GM19372 (cell line): ENCODE data around the gene RBMS1.

ENCODE experiments used
- ATAC-seq: cut with Tn5 transposase; IDR thresholded peaks from one replicate; pipeline ENCODE4 v1.9.1; 2021; ENCODE audit warnings: mild to moderate bottlenecking, low read depth, moderate library complexity; ENCODE audit not compliant: unreplicated experiment

RBMS1 gene

DNA sequence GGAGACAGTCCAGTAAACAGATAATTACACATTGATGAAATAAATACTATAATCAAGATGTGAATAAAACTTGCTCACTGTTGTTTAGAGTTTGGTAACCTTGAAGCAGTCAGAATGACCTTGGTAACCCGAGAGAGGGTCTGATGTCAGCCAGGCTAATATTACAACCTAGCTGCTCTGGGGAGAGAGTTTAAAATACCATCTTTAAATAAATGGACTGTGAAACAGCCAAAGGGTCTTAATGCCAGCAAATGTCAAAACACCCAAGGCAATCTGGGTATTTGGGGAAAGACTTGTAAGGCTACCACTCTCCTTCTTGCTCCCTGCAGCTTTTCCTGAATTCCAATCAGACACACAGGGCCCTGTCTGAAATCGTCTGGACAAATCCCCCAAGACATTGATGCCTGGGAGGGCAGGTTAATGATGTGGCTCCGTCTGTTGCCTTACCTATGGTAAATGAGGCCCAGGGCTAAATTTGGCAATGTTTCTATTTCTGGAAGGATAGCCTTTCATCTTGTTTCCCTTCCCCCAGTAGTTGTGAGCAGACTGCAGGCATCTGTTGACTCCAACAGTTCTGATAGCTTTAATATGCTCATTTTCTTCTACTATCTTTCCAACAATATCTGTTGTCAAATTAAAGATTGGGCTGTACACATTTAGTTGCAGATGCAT lies 250.6 kb downstream of the RBMS1 start:
- no peak for ATAC-seq

DNA sequence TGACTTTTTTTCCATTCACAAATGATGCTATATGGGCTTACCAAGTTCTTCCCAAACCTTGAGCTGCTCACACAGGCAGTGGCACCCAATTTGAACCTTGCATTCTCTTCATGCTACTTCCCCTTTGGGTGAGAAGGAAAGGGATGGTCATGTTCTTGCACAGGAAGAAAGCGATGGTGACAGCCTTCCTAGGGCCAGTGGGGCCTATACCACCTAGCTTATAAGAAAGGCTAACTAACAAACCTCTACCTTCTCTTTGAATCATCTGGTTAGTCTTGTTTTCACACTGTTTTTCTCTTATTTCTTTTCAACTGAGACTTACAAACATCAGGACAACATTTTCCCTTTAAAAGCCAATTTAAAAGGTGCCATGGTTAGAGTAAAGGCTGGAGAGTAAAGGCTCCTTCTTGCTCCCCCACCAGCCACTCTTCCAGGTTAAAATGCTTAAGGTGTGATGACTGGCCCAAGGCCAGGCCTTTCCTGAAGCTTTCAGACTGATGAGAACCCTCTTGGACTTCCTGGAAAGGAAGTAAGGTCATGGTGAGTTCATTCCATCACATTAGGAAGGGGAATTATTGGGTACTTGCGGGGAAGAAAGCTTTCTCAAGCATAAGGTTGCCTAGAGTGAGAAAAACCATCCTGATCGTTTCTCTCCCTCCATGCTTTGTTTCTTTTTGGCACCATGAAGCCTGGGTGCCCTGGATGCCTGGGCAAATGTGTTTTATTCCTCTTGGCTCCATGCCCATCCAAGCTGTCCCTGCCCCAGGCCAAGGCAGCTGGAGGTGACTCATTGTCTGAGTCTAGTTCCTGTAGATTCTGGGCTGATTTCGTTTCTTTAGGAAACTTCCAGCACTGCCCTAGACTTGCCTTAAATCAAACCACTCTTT lies 252.1 kb downstream of the RBMS1 start:
- ATAC-seq: no peak

DNA sequence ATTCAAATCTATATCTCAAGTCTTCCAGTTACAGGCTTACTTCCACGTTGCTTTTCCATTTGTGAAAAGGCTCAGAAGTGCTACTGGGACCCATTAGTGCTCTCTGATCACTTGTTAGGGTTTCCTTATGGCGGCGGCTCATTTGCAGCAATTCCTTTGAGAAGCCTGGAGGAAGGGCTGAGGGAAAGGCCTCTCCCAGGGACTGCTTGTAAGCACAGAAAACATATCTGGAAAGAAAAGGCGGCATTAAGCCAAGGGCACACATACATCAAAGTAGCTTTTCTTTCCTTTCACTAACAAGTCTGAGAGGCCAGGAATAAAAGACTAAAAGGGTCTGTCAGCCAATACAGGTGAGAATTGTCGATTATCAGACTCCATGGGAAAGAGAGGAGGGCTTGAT lies 254.2 kb downstream of the RBMS1 start:
- ATAC-seq: no peak

DNA sequence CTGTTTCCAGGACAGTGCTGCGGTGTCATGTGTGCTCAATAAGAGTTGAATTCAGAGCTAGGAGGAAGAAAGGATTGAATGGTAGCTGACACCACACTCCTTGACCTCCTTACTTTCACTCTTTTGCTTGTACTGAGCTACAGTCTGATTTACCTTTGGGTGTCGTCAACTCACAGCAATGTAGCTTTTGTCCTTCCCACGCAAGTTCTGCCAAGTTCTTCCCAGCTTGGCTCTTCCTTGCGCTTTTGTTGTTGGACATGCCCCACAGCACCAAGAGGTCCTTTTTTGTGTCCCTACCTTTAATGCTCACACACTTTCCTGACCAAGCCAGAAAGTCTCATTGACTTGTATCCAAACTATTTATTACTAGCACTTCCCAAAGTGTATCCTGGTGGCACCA lies 255.2 kb downstream of the RBMS1 start:
- no peak for ATAC-seq

DNA sequence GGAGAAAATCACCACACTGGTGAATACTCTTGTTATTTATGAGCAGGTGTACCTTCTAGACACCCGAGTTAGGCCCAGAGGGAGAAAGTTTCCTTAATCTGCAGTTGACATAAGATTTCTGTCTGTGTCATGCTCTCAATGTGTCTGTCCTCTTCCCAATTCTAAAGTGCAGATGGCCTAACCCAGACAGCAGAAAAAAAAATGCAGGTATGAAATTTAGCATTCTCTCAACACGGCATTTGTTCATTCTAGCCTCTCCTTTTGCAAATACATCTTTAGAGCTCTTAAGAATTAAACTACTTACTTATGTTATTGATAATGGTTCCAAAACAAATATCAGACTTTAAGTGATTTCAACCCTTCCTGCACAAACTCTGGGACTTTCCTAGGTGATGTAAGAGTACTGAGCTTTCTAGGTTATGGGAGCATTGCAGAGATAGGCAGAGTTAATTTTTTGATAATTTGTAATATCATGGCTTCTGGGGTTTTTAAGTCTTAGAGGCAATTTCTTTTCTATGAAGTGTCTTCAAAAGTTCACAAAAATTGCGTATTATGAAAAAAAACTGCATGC lies 260.6 kb downstream of the RBMS1 start:
- no peak for ATAC-seq

DNA sequence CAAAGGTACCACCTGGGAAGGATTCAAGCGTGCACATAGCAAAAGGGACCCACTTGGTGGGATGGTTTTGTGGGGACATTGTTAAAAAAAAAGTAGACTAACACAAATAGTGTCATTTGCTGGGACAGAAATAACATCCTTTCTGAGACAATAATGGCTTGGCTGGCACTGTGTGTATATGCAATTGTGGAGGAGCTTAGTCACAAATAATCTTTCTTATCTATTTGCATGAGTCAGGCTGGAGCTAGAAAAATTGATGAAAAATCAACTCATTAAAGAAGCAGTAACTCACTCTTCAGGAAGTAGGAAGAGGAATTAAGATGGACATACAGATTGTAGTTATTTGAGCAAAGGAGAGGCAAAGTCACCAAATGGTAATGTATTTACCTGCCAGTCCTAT lies 264.0 kb downstream of the RBMS1 start:
- ATAC-seq: no peak

DNA sequence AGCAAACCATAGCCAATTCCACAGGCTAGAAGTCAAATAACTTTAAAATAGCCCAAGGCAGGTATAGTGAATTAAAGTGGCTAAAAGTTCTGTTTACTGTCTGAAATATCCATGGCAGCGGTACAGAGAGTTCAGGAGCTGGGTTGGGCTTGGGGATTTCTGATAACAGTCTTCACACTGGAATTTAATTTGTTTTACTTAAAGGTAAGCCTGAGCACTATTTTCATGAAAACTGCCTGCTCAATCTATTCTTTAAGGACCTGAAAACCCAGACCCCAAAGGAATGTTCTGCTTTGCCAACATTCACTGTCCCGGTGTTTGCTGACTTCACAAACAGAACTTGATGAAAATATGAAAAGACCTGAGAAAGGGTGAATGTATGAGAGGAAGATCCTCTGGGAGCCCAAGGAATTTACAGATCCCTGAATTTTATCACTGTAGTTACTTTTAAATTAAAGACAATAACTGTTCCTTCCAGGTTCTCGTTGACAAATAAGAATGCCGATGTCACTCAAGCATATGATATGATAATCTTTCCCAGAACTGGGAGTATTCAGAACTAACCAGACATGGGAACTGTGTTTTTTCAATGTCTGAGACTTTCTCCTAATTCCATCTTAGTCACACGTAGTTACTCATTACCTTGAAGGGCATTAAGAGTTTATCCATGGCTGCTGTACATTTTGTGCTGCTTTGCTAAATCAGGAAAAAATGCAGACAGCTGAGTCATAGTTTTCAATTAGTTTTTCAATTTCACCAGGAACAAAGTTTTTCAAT lies 265.3 kb downstream of the RBMS1 start:
- ATAC-seq: no peak

DNA sequence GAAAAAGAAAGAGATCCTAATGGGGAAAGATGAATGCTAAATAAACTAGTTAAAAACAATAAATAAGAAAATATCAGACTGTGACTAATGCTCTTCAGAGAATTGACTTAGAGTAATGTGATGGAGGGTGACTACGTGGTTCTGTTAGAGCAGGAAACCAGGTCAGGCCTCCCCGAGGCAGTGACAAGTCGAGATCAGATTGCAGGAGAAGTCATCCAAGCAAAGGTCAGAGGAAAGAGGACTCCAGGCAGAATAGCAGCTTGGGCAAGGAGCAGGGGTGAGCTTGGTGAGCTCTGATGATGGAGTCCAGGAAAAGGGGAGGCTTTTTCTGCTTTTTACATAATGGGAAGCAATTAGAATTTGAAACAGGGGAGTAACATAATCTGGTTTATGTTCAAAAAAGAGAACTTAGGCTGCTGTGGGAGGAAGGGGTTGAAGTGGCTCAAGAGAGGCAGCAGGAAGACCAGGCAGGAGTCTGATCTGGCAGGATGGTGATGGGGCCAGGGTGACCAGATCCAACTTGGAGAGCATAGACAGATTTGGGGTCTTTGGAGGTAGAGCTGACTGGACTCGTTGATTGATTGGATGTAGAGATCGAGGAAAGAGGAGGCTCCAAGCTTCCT lies 266.2 kb downstream of the RBMS1 start:
- ATAC-seq: no peak

DNA sequence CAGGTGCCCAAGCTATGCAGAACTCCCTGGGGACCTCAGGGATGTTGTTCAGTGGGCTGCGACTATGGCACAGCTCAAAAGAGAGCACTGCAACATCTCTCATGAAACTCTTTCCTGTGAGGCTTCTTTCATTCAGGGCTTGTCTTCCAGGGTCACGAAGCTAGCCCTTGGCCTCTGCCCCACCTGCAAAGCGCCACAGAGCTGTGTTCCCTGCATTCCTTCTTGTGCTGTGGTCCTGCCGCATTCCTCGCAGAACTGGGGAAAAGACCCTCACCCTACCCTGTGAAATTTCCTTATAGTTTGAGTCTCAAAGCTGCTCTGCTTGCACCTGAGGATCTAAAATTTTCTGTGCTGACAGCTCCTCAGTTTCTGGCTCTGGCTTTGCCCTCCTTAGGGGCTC lies 267.2 kb downstream of the RBMS1 start:
- ATAC-seq: no peak

DNA sequence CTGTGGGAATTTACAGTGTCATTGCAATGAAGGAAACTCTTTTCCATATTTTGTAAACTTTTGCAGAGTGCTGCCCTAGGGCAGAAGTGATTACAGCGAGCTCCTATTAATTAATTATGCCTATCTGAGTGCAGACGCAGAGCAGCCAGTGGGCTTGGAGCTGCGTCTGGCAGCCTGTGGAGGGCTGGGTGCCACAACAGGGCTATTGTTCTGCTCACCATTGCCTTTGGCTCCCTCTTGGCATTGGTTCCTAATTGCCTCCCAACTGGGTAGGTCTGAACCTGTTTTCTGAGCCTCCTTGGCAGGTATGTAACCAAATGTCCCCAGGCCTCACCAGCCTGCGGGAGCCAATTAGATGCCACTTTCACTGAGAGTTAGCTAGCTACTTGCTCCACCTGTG lies 267.9 kb downstream of the RBMS1 start:
- ATAC-seq: no peak

DNA sequence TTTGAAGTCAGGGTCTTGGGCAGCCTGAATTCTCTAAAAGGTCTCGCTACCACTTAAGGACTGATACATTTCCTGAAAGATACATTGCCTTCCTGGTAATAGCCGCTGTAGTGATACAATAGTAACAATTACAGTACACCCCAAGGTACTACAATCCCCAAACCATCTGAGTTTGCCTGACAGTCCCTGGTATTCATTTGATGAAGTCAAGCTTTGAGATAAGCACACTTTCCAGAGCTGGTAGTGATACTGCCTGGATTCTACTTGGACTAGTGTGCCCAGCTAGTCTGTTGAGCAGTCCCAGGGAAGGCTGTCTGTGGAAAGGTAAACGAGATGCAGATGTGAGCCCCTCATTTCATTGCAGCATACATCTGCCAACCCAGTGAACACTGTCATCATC lies 269.1 kb downstream of the RBMS1 start:
- ATAC-seq: no peak

DNA sequence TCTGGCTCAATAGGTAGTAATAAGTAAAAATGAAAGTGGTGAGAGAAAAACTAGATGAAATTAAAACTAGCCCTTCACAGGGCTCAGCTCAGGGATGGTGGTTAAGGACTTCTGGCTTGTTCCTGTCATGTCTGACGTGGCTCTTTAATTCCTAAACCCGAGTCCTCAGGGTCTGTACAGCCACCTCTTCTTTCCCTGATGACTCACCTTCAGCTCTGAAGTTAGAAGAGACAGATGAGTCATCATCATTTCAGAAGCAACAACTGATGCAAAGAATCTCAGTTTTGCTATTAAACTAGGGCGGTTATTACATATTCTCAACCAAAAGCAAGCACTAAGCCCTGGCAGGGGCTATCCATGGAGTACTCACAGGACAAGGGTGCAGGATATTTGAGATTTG lies 269.5 kb downstream of the RBMS1 start:
- ATAC-seq: peak; percentile 79

DNA sequence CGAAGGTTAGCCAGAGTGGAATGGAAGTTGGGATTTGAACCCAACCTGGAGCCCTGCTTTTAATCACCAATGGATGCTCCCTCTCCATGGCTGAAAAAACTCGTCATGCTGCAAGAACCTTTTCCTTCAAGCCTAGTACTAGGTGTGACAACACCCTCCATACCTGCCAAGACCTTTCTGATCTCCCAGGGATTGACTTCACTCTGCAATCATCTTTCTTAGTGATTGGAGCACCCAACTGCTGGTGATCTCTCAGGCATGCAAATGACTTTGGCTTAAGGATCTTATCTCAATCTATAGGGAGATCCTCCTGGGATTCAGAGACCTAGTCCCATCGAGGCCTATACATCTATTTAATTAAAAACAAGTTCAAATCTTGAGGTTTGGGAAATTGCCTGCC lies 270.0 kb downstream of the RBMS1 start:
- no peak for ATAC-seq

DNA sequence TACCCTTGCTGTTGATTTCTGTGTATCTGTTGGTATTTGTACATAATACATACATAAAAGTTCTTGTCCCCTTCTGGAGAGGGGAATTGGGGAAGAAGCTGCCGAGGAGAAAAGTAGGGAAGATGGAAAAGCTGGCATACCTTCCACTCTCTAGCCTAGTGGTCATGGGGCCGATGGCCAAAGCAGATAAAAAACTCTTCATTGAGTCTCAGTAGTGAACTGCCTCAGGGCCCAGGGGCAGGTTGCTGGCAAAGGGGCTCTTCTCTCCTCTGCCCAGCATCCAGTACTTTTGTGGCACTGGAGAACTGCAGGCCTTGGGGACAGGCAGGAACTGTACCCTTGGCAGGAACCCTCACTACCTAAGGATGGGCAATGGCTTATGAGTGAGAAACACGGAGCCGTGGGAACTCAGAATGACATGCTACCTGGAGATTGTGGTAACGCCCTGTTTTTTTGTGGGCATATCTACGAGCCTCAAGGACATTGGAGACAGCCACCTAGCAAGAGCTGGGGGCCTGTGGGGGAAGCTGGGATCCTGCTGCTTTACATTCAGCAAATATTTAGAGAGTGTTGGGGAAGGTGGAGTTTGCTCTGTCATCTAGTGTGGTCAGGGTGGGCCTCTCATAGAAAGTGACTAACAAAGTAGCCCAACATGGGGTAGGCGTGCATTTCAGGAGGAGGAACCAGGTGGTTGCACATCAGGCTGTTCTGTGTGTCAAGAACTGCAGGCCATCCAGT lies 270.9 kb downstream of the RBMS1 start:
- no peak for ATAC-seq
